ENCODE data around the gene OR2D2. TPM values are rescaled to one million over a fixed set of nuclear protein-coding genes. Genes with fewer than 3 reads are reported as not detected.

The OR2D2 gene
- total and polyA plus RNA-seq, 10 of the 15 experiments (the other 5 are each of a cell fraction or from before 2014, with no cell fraction given) = not detected

DNA sequence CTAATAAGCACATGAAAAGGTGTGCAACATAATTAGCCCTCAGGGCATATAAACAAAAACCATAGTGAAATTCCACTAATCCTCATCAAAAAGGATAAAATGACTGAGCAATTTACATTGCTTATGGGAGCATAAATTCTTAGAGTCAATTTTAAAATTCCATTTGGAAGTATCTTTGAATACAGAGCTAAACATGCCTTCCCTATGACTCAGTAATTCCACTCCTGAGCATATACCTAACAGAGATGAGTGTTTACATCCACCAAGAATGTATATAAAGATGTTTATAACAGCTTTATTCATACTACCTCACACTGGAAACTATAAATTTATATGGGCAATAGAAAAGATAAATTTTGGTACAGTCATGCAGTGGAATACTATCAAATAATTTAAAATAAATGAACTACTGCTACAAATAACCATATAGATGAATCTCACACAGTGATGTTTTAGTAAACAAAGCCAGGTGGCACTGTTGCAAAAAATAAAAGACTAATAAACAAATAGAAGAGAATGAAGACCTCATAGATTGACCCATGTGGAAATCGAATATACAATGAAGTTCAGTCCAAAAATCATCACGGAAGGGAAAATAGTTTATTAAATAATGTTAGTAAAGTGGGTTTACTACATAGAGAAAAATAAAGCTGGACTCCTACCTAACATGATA is 8.2 kb upstream of the OR2D2 start (continued):
- no peak for TF ChIP-seq TAF1 (IDR thresholded peaks at IDR 0.05; ENCODE audit: borderline replicate concordance, low read depth, low read length)

- Histone ChIP-seq H3K9me3 (replicated peaks; ENCODE audit: control insufficient read depth, insufficient read depth, low read length) (no peaks in the 10 kb centered on the region), H3K4me2 (ENCODE audit: control insufficient read depth, insufficient read depth) (no peak overlapping the region), H3K4me3 (no peak overlapping the region), H2AFZ (ENCODE audit: control insufficient read depth, low read depth, low read length) (no peak overlapping the region), H3K79me2 (ENCODE audit: control insufficient read depth, insufficient read depth, low read length) (no peaks in the 10 kb centered on the region), H3K27ac (ENCODE audit: control insufficient read depth, insufficient read depth) (no peak overlapping the region), H3K27me3 (replicated peaks in 1 of 2; ENCODE audit: control insufficient read depth in 2 of 2, insufficient read depth in 2 of 2, low read length in 1 of 2) (no peaks in the 10 kb centered on the region; a peak in 1 of 4 replicates), H4K20me1 (ENCODE audit: control insufficient read depth, insufficient read depth) (no peaks in the 10 kb centered on the region), H3K4me1 (ENCODE audit: control insufficient read depth, insufficient read depth, low read length) (no peaks in the 10 kb centered on the region), H3K36me3 (ENCODE audit: control insufficient read depth in 2 of 2, insufficient read depth in 2 of 2, low read length in 1 of 2) (no peaks in the 10 kb centered on the region), H3K9ac (ENCODE audit: control insufficient read depth, insufficient read depth, low read length) (no peak overlapping the region)
- in situ Hi-C loops (cut with MboI) = no loop called here
- SMC1A ChIA-PET (ENCODE audit: uncharacterized antibody, unreplicated experiment) = interaction anchor here (1.1 kb wide), 1 partner anchor 10 kb away, joined by 3 read pairs; no protein-coding TSS in a partner anchor
- FAIRE-seq (no peak), DNase-seq (ENCODE audit: low read depth, low spot score) (no peak), ATAC-seq (no peak)
- CTCF ChIA-PET = no interaction called here
- intact Hi-C loops (cut with micrococcal nuclease; ENCODE audit: unreplicated experiment) = no loop called here
- BruUV-seq (replicated peaks) = no TSS peak
- TF ChIP-seq ZNF592 (IDR thresholded peaks at IDR 0.05) = no peak
- TF ChIP-seq IKZF1 (conservative IDR thresholded peaks at IDR 0.05) = no peak
- no peak for TF ChIP-seq PAX8 (IDR thresholded peaks at IDR 0.05)
- no peak for TF ChIP-seq JUNB (IDR thresholded peaks at IDR 0.05)
- TF ChIP-seq ATF3 (IDR thresholded peaks at IDR 0.05; ENCODE audit: borderline replicate concordance, extremely low read depth, low read depth, low read length) = no peak
- no peak for TF ChIP-seq SMAD5 (IDR thresholded peaks at IDR 0.05; ENCODE audit: low read depth)
- no peak for TF ChIP-seq STAT3 (IDR thresholded peaks at IDR 0.05; ENCODE audit: low read depth, low read length)
- TF ChIP-seq CREB1 (IDR thresholded peaks at IDR 0.05; ENCODE audit: low read depth) = no peak
- TF ChIP-seq, protein P1, sequence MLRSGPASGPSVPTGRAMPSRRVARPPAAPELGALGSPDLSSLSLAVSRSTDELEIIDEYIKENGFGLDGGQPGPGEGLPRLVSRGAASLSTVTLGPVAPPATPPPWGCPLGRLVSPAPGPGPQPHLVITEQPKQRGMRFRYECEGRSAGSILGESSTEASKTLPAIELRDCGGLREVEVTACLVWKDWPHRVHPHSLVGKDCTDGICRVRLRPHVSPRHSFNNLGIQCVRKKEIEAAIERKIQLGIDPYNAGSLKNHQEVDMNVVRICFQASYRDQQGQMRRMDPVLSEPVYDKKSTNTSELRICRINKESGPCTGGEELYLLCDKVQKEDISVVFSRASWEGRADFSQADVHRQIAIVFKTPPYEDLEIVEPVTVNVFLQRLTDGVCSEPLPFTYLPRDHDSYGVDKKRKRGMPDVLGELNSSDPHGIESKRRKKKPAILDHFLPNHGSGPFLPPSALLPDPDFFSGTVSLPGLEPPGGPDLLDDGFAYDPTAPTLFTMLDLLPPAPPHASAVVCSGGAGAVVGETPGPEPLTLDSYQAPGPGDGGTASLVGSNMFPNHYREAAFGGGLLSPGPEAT (IDR thresholded peaks at IDR 0.05; ENCODE audit: low read depth) = no peak
- no peak for TF ChIP-seq DPF2 (IDR thresholded peaks at IDR 0.05)
- TF ChIP-seq GATAD2B (conservative IDR thresholded peaks at IDR 0.05; ENCODE audit: low read depth) = no peak
- no peak for TF ChIP-seq ZBTB4 (CRISPR knock-in tag; IDR thresholded peaks at IDR 0.05)
- RAD21 ChIA-PET (ENCODE audit: unreplicated experiment) = no interaction called here
- POLR2A ChIA-PET = no interaction called here
- 0% methylated on average over 1 of the region's 1 CpG for WGBS (ENCODE audit: insufficient coverage, insufficient replicate concordance, low lambda C conversion rate, missing lambda C conversion rate)
Measured at GRCh38 chr11:6898911-6899310, 6.6 kb upstream of the OR2D2 start.

Measured in GM12878 (cell line).